Stimulated activated naive CD4-positive, alpha-beta T cell treated with Interleukin-2 at 50 U/mL for 16 hours (primary cell): Measurements from ENCODE around the gene GALNTL6.

Experiments
- DNase-seq: peaks from one replicate; lab custom pipeline; 2025; lab: John Stamatoyannopoulos, UW

The GALNTL6 gene

GRCh38 chr4:171880136-171880535 lies 66.9 kb downstream of the GALNTL6 start:
- DNase-seq, result no peak

GRCh38 chr4:171889681-171890080 lies 76.5 kb downstream of the GALNTL6 start:
- no peak for DNase-seq

GRCh38 chr4:171891038-171891437 lies 77.8 kb downstream of the GALNTL6 start:
- no peak for DNase-seq

GRCh38 chr4:171896426-171896825 lies 83.2 kb downstream of the GALNTL6 start:
- DNase-seq, result no peak

- DNase-seq, result no peak
Observed at GRCh38 chr4:171919314-171919713, 106.1 kb downstream of the GALNTL6 start.

- no peak for DNase-seq
Observed at GRCh38 chr4:171920901-171921300, 107.7 kb downstream of the GALNTL6 start.

GRCh38 chr4:171924746-171925376 lies 111.7 kb downstream of the GALNTL6 start:
- no peak for DNase-seq

GRCh38 chr4:171928336-171928735 lies 115.1 kb downstream of the GALNTL6 start:
- no peak for DNase-seq

- no peak for DNase-seq
Observed at GRCh38 chr4:171929477-171929876, 116.3 kb downstream of the GALNTL6 start.

- DNase-seq, result no peak
Observed at GRCh38 chr4:171929907-171930306, 116.7 kb downstream of the GALNTL6 start.

GRCh38 chr4:171932238-171932637 lies 119.0 kb downstream of the GALNTL6 start:
- no peak for DNase-seq

- DNase-seq, result no peak
Observed at GRCh38 chr4:171940656-171941055, 127.5 kb downstream of the GALNTL6 start.

- no peak for DNase-seq
Observed at GRCh38 chr4:171947400-171947799, 134.2 kb downstream of the GALNTL6 start.

- DNase-seq, result no peak
Observed at GRCh38 chr4:171948038-171948437, 134.8 kb downstream of the GALNTL6 start.

GRCh38 chr4:171954650-171955049 lies 141.4 kb downstream of the GALNTL6 start:
- DNase-seq, result no peak

GRCh38 chr4:171956678-171957077 lies 143.5 kb downstream of the GALNTL6 start:
- DNase-seq, result no peak

GRCh38 chr4:171962110-171962509 lies 148.9 kb downstream of the GALNTL6 start:
- no peak for DNase-seq

GRCh38 chr4:171966356-171966755 lies 153.2 kb downstream of the GALNTL6 start:
- no peak for DNase-seq

GRCh38 chr4:171978216-171978615 lies 165.0 kb downstream of the GALNTL6 start:
- DNase-seq, result no peak

GRCh38 chr4:171979461-171979860 lies 166.3 kb downstream of the GALNTL6 start:
- no peak for DNase-seq

- no peak for DNase-seq
Observed at GRCh38 chr4:171981185-171981584, 168.0 kb downstream of the GALNTL6 start.

GRCh38 chr4:171983935-171984805 lies 171.0 kb downstream of the GALNTL6 start:
- DNase-seq, result no peak

- no peak for DNase-seq
Observed at GRCh38 chr4:171985129-171985528, 171.9 kb downstream of the GALNTL6 start.
